Uterus (tissue), 4 donors: ENCODE data around the gene PKD1L1. TPM values are rescaled to one million over a fixed set of nuclear protein-coding genes. Genes with fewer than 3 reads are reported as not detected.

Experiments used
- DNase-seq, 2 donors: peaks; one replicate each; pipeline ENCODE4 v3.0.0-alpha.2; 2019 to 2020
- H3K27ac ChIP-seq, 2 donors: fragments of 200-600 bp; sonication (generic); 1 replicate in 1 of 2; 2 replicates in 1 of 2; pipeline ENCODE4 v1.5.1; 2016 to 2018
- H3K27me3 ChIP-seq, 2 donors: fragments of 200-600 bp; sonication (generic); one replicate each; pipeline ENCODE4 v1.5.1; 2018 to 2019; ENCODE audit warnings: control low read depth in 1 of 2
- H3K36me3 ChIP-seq, 2 donors: fragments of 200-600 bp; sonication (generic); one replicate each; pipeline ENCODE4 v1.5.1; 2019; ENCODE audit warnings: control low read depth in 1 of 2
- H3K4me1 ChIP-seq, 2 donors: fragments of 200-600 bp; sonication (generic); one replicate each; pipeline ENCODE4 v1.5.1; 2018 to 2019; ENCODE audit warnings: control low read depth in 1 of 2
- H3K4me3 ChIP-seq, 2 donors: fragments of 200-600 bp; sonication (generic); 1 replicate in 1 of 2; 2 replicates in 1 of 2; pipeline ENCODE4 v1.5.1; 2018 to 2019; ENCODE audit warnings: mild to moderate bottlenecking in 1 of 2
- H3K9me3 ChIP-seq, 2 donors: fragments of 200-600 bp; sonication (generic); one replicate each; pipeline ENCODE4 v1.5.1; 2019; ENCODE audit warnings: control low read depth in 1 of 2
- CTCF ChIP-seq, 4 experiments: fragments of 200-600 bp in 2 of 4; fragments of 450-650 bp in 2 of 4; sonication (generic) in 2 of 4; IDR thresholded peaks; one replicate each; pipeline ENCODE4 v1.5.1; 2016 to 2019; ENCODE audit warnings: antibody characterized with exemption in 4 of 4, mild to moderate bottlenecking in 2 of 4, moderate library complexity in 1 of 4
- POLR2A ChIP-seq, 2 donors: fragments of 450-650 bp; IDR thresholded peaks; one replicate each; pipeline ENCODE4 v1.6.1; 2016; ENCODE audit warnings: antibody characterized with exemption in 2 of 2, mild to moderate bottlenecking in 1 of 2, moderate library complexity in 1 of 2
- intact Hi-C: fragments of 100-400 bp; cut with DNase I; formaldehyde crosslinking; loops from one replicate; pipeline ENCODE4 v1.15.1; 2023; ENCODE audit warnings: low total_unique reads
- total RNA-seq, 4 donors: library from RNA; depleted of rRNA in 3 of 4; stranded (reverse); fragments of >200 nt in 3 of 4; gene quantifications; one replicate each; pipeline versions ENCODE4 v1.1.0 to v1.2.4, GENCODE V29; 2014 to 2023
- donor health status: DM: yes; HTN: yes; CAD: no.

Gene PKD1L1
- total RNA-seq, 4 donors from 2014 or later, result under 0.01 to 3.8 (median 0.74) TPM

- TF ChIP-seq CTCF (IDR thresholded peaks at IDR 0.05) (no peak), POLR2A (IDR thresholded peaks at IDR 0.05) (no peak)
- intact Hi-C loops, result no loop called here
- no peaks in the 10 kb centered on the region for H3K36me3 ChIP-seq
- H3K9me3 ChIP-seq, result no peaks in the 10 kb centered on the region
- H3K27me3 ChIP-seq, result no peaks in the 10 kb centered on the region
- no peaks in the 10 kb centered on the region for H3K4me1 ChIP-seq
- no peak for DNase-seq
- H3K4me3 ChIP-seq, result no peak overlapping the region
- H3K27ac ChIP-seq, result no peak overlapping the region
These were observed 6.1 kb upstream of the PKD1L1 start for GRCh38 chr7:47954231-47954911.

- DNase-seq, result no peak
- Histone ChIP-seq H3K9me3 (no peaks in the 10 kb centered on the region), H3K27me3 (no peaks in the 10 kb centered on the region), H3K4me1 (no peaks in the 10 kb centered on the region), H3K36me3 (no peaks in the 10 kb centered on the region), H3K27ac (no peak overlapping the region), H3K4me3 (no peak overlapping the region)
- intact Hi-C loops, result no loop called here
- TF ChIP-seq CTCF (IDR thresholded peaks at IDR 0.05), result no peak
- no peak for TF ChIP-seq POLR2A (IDR thresholded peaks at IDR 0.05)
These were observed 5.6 kb upstream of the PKD1L1 start for GRCh38 chr7:47953822-47954221.

GRCh38 chr7:47952224-47952623 lies 4.0 kb upstream of the PKD1L1 start:
- no peaks in the 10 kb centered on the region for H3K36me3 ChIP-seq
- DNase-seq, result no peak
- no peaks in the 10 kb centered on the region for H3K9me3 ChIP-seq
- intact Hi-C loops, result no loop called here
- no peak overlapping the region for H3K4me3 ChIP-seq
- no peak overlapping the region for H3K27ac ChIP-seq
- TF ChIP-seq POLR2A (IDR thresholded peaks at IDR 0.05) (no peak), CTCF (IDR thresholded peaks at IDR 0.05) (no peak)
- no peaks in the 10 kb centered on the region for H3K27me3 ChIP-seq
- no peaks in the 10 kb centered on the region for H3K4me1 ChIP-seq

GRCh38 chr7:47951374-47951773 lies 3.1 kb upstream of the PKD1L1 start:
- intact Hi-C loops, result no loop called here
- H3K9me3 ChIP-seq, result no peaks in the 10 kb centered on the region
- no peak for DNase-seq
- no peak overlapping the region for H3K27ac ChIP-seq
- no peak for TF ChIP-seq CTCF (IDR thresholded peaks at IDR 0.05)
- no peak for TF ChIP-seq POLR2A (IDR thresholded peaks at IDR 0.05)
- no peaks in the 10 kb centered on the region for H3K4me1 ChIP-seq
- H3K4me3 ChIP-seq, result no peak overlapping the region
- H3K27me3 ChIP-seq, result no peaks in the 10 kb centered on the region
- H3K36me3 ChIP-seq, result no peaks in the 10 kb centered on the region

- intact Hi-C loops, result no loop called here
- Histone ChIP-seq H3K36me3 (no peaks in the 10 kb centered on the region), H3K9me3 (no peaks in the 10 kb centered on the region), H3K27ac (no peak overlapping the region), H3K4me3 (no peak overlapping the region), H3K4me1 (no peaks in the 10 kb centered on the region), H3K27me3 (no peaks in the 10 kb centered on the region)
- peak in 1 of 2 donors; percentile 46 for DNase-seq
- TF ChIP-seq POLR2A (IDR thresholded peaks at IDR 0.05) (no peak), CTCF (IDR thresholded peaks at IDR 0.05) (peak in 1 of 4 experiments; percentile 6)
These were observed 2.4 kb upstream of the PKD1L1 start for GRCh38 chr7:47950714-47951113.
